ENCODE measurements around the gene SH3D21. TPM values are rescaled to one million over a fixed set of nuclear protein-coding genes. Genes with fewer than 3 reads are reported as not detected.
A peak's percentile ranks its signal among the peaks of the same experiment; 100 is the strongest.

Gene SH3D21
- total and polyA plus RNA-seq, 2 donors (not counting 1 experiment from before 2014, with no cell fraction given), result 0.49 to 1.8 TPM

DNA sequence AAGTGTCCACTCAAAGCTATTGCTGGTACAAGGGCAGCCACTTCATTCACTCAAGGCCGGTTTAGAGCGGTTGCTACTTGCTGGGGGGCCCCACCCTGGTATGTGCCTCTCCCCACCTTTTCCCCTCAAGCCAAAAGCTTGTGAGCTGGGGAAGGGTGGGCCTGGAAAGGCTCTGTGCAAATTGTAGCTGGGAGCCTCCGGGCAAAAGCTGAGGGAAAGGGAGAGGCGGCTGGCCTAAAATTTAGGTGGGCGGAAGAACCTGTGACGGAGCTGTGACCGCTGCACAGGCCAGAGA lies 306 bp upstream of the SH3D21 start:
- peaks cover 10 to 33% of the 10 kb centered on the region in 2 donors for H3K4me1 ChIP-seq (ENCODE audit: control insufficient read depth in 2 of 2, insufficient read depth in 2 of 2, low read length in 2 of 2)
- TF ChIP-seq EZH2 (IDR thresholded peaks at IDR 0.05; ENCODE audit: borderline replicate concordance, insufficient read depth, low read depth, low read length, poor library complexity, severe bottlenecking), result no peak
- TF ChIP-seq, protein P1, sequence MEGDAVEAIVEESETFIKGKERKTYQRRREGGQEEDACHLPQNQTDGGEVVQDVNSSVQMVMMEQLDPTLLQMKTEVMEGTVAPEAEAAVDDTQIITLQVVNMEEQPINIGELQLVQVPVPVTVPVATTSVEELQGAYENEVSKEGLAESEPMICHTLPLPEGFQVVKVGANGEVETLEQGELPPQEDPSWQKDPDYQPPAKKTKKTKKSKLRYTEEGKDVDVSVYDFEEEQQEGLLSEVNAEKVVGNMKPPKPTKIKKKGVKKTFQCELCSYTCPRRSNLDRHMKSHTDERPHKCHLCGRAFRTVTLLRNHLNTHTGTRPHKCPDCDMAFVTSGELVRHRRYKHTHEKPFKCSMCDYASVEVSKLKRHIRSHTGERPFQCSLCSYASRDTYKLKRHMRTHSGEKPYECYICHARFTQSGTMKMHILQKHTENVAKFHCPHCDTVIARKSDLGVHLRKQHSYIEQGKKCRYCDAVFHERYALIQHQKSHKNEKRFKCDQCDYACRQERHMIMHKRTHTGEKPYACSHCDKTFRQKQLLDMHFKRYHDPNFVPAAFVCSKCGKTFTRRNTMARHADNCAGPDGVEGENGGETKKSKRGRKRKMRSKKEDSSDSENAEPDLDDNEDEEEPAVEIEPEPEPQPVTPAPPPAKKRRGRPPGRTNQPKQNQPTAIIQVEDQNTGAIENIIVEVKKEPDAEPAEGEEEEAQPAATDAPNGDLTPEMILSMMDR (IDR thresholded peaks at IDR 0.05), result no peak
- no peaks in the 10 kb centered on the region for H3K27me3 ChIP-seq (replicated peaks in 1 of 4; ENCODE audit: control extremely low read depth in 1 of 4, control insufficient read depth in 3 of 4, insufficient read depth in 4 of 4, low read length in 3 of 4)
- peak overlapping the region; percentile 71 for H3K9ac ChIP-seq (ENCODE audit: low read length)
- Mint-ChIP-seq H3K9me3 (ENCODE audit: insufficient read depth) (no peaks in the 10 kb centered on the region), H3K27ac (no peak overlapping the region), H3K4me1 (peaks cover 29% of the 10 kb centered on the region), H3K4me3 (peak overlapping the region; percentile 97), H3K27me3 (no peaks in the 10 kb centered on the region)
- peak overlapping the region; percentile 98 for H3K4me2 ChIP-seq (replicated peaks; ENCODE audit: low read depth, low read length, poor library complexity, severe bottlenecking)
- POLR2A ChIA-PET, result interaction anchor here (0.6 to 1.2 kb wide), 4 partner anchors 81 to 158 kb away, joined by 3 to 7 read pairs (median 4); partner anchors contain the start of genes MRPS15 and OSCP1
- no peak overlapping the region for H3K27ac ChIP-seq (ENCODE audit: low read length in 2 of 2)
- DNase-seq (no peak), ATAC-seq (ENCODE audit: low read depth) (no peak)
- peaks cover 1 to 36% of the 10 kb centered on the region in 2 experiments for H3K36me3 ChIP-seq (replicated peaks in 1 of 2; ENCODE audit: control extremely low read depth in 1 of 2, control insufficient read depth in 1 of 2, extremely low read depth in 1 of 2, insufficient read depth in 2 of 2, low read length in 1 of 2)
- WGBS (ENCODE audit: insufficient coverage), result 93% methylated on average over 5 of the region's 7 CpGs
- CTCF ChIA-PET, result interaction anchor here (1.0 to 2.4 kb wide), 5 partner anchors 20 to 84 kb away, joined by 3 to 15 read pairs (median 4); no protein-coding TSS in a partner anchor
- H3K79me2 ChIP-seq (ENCODE audit: control insufficient read depth, insufficient read depth, low read length), result no peaks in the 10 kb centered on the region
- peaks cover 14% of the 10 kb centered on the region for H4K20me1 ChIP-seq (ENCODE audit: control insufficient read depth, insufficient read depth, low read length, poor library complexity, severe bottlenecking)
- no peak overlapping the region for H2AFZ ChIP-seq (ENCODE audit: insufficient read depth, low read depth, low read length, poor library complexity, severe bottlenecking)
- intact Hi-C loops (cut with micrococcal nuclease), result loop anchor here (1.0 to 5.0 kb wide), 4 partner anchors 17 to 93 kb away; partner anchors contain the start of genes EVA1B and THRAP3
- no peaks in the 10 kb centered on the region for H3K9me3 ChIP-seq (ENCODE audit: control extremely low read depth in 1 of 3, control insufficient read depth in 2 of 3, insufficient read depth in 1 of 3, low read length in 2 of 3)
- peak overlapping the region in 1 of 5 experiments; percentile 53 for H3K4me3 ChIP-seq (ENCODE audit: control extremely low read depth in 1 of 5, extremely low read depth in 1 of 5, insufficient read depth in 1 of 5, low read depth in 2 of 5, low read length in 4 of 5)

DNA sequence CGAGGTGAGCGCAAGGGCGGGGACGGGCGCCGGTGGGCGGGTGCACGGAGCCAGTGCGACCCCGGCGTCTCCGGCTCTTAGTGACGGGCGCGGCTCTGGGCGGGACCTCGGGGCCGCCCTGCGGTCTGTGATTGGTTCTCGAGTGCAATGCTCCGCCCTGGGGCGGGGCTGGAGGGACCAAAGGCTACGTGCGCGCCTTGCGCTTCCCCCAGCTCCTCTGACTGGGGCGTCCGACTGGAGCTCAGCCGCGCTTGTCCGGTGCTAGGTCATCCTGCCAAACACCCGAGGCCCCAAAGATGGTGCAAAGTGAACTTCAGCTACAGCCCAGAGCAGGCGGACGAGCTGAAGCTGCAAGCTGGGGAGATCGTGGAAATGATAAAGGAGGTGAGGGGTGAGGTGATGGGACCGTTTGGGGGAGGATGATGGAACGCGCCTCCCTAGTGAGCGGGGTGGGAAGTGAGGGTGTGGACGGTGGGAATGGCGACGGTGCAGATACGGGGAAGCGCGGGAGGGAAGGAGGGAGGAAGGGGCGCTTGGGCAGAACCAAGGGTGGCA lies 811 bp downstream of the SH3D21 start:
- ATAC-seq (ENCODE audit: low read depth) (peak; percentile 98), DNase-seq (peak; percentile 96)
- peaks cover 0 to 25% of the 10 kb centered on the region in 2 experiments for H3K36me3 ChIP-seq (replicated peaks in 1 of 2; ENCODE audit: control extremely low read depth in 1 of 2, control insufficient read depth in 1 of 2, extremely low read depth in 1 of 2, insufficient read depth in 2 of 2, low read length in 1 of 2)
- Mint-ChIP-seq H3K27ac (peak overlapping the region; percentile 93), H3K4me3 (peak overlapping the region; percentile 97), H3K9me3 (ENCODE audit: insufficient read depth) (no peaks in the 10 kb centered on the region), H3K27me3 (no peaks in the 10 kb centered on the region), H3K4me1 (peaks cover 29% of the 10 kb centered on the region)
- H3K27ac ChIP-seq (ENCODE audit: low read length in 2 of 2), result peak overlapping the region in 1 of 2 donors; percentile 63
- H3K9ac ChIP-seq (ENCODE audit: low read length), result peak overlapping the region; percentile 71
- POLR2A ChIA-PET, result interaction anchor here (0.9 to 1.2 kb wide), 4 partner anchors 16 to 157 kb away, joined by 3 to 4 read pairs (median 4); partner anchors contain the start of genes MRPS15 and OSCP1
- H3K27me3 ChIP-seq (replicated peaks in 1 of 4; ENCODE audit: control extremely low read depth in 1 of 4, control insufficient read depth in 3 of 4, insufficient read depth in 4 of 4, low read length in 3 of 4), result no peaks in the 10 kb centered on the region
- peak overlapping the region; percentile 98 for H3K4me2 ChIP-seq (replicated peaks; ENCODE audit: low read depth, low read length, poor library complexity, severe bottlenecking)
- WGBS (ENCODE audit: insufficient coverage), result under 1% methylated on average over 45 of the region's 46 CpGs
- TF ChIP-seq EZH2 (IDR thresholded peaks at IDR 0.05; ENCODE audit: borderline replicate concordance, insufficient read depth, low read depth, low read length, poor library complexity, severe bottlenecking), result no peak
- TF ChIP-seq, protein P1 (IDR thresholded peaks at IDR 0.05), result no peak
- peak overlapping the region; percentile 93 for H2AFZ ChIP-seq (ENCODE audit: insufficient read depth, low read depth, low read length, poor library complexity, severe bottlenecking)
- peak overlapping the region; percentile 9 to 78 (median 68) for H3K4me3 ChIP-seq (ENCODE audit: control extremely low read depth in 1 of 5, extremely low read depth in 1 of 5, insufficient read depth in 1 of 5, low read depth in 2 of 5, low read length in 4 of 5)
- CTCF ChIA-PET, result interaction anchor here (1.0 to 2.4 kb wide), 8 partner anchors 15 to 119 kb away, joined by 3 to 15 read pairs (median 4); no protein-coding TSS in a partner anchor
- peaks cover 14% of the 10 kb centered on the region for H4K20me1 ChIP-seq (ENCODE audit: control insufficient read depth, insufficient read depth, low read length, poor library complexity, severe bottlenecking)
- peaks cover 10 to 33% of the 10 kb centered on the region in 2 donors for H3K4me1 ChIP-seq (ENCODE audit: control insufficient read depth in 2 of 2, insufficient read depth in 2 of 2, low read length in 2 of 2)
- intact Hi-C loops (cut with micrococcal nuclease), result loop anchor here (1.0 to 5.0 kb wide), 5 partner anchors 16 to 158 kb away; partner anchors contain the start of genes EVA1B, THRAP3 and TRAPPC3
- no peaks in the 10 kb centered on the region for H3K9me3 ChIP-seq (ENCODE audit: control extremely low read depth in 1 of 3, control insufficient read depth in 2 of 3, insufficient read depth in 1 of 3, low read length in 2 of 3)
- H3K79me2 ChIP-seq (ENCODE audit: control insufficient read depth, insufficient read depth, low read length), result no peaks in the 10 kb centered on the region

Data from B cell (primary cell).